Chondrocyte (in vitro differentiated cells): ENCODE measurements around the gene STEAP2. TPM values are rescaled to one million over a fixed set of nuclear protein-coding genes. Genes with fewer than 3 reads are reported as not detected.

Experiments
- DNase-seq: peaks from one replicate; pipeline ENCODE4 v3.0.0; 2021; ENCODE audit warnings: mixed read lengths, low spot score
- H3K27ac Mint-ChIP-seq: one replicate; pipeline ENCODE4 v1.8.0; 2021; ENCODE audit warnings: mild to moderate bottlenecking, moderate library complexity, mixed read lengths; ENCODE audit not compliant: unreplicated experiment
- H3K27me3 Mint-ChIP-seq: 2 replicates; pipeline ENCODE4 v1.8.0; 2021; ENCODE audit warnings: low read depth, mixed read lengths
- H3K36me3 Mint-ChIP-seq: 2 replicates; pipeline ENCODE4 v1.8.0; 2021; ENCODE audit warnings: low read depth, mixed read lengths
- H3K4me1 Mint-ChIP-seq: 2 replicates; pipeline ENCODE4 v1.8.0; 2021; ENCODE audit warnings: low read depth, mild to moderate bottlenecking, mixed read lengths
- H3K4me3 Mint-ChIP-seq: one replicate; pipeline ENCODE4 v1.8.0; 2021; ENCODE audit warnings: mild to moderate bottlenecking, moderate library complexity, mixed read lengths; ENCODE audit not compliant: unreplicated experiment
- H3K9me3 Mint-ChIP-seq: 2 replicates; pipeline ENCODE4 v1.8.0; 2021; ENCODE audit warnings: low read depth, mixed read lengths
- CTCF ChIP-seq: fragments of 200-600 bp; sonication (generic); IDR thresholded peaks from 2 replicates; pipeline ENCODE4 v1.5.0; 2021; ENCODE audit warnings: antibody characterized with exemption, mild to moderate bottlenecking, moderate library complexity
- total RNA-seq: library from RNA; stranded (reverse); gene quantifications from 3 replicates; pipeline ENCODE4 v1.2.1, GENCODE V29; 2021

Gene STEAP2
- total RNA-seq, 1 donor from 2014 or later, result 0.20 TPM

GRCh38 chr7:90269163-90269562 is 57.6 kb downstream of the STEAP2 start:
- Mint-ChIP-seq H3K4me1 (no peaks in the 10 kb centered on the region), H3K4me3 (no peak overlapping the region), H3K36me3 (no peaks in the 10 kb centered on the region), H3K9me3 (no peaks in the 10 kb centered on the region), H3K27me3 (peaks cover 41% of the 10 kb centered on the region), H3K27ac (no peak overlapping the region)
- TF ChIP-seq CTCF, result no peak
- no peak for DNase-seq

GRCh38 chr7:90270431-90271178 is 59.1 kb downstream of the STEAP2 start:
- no peak for DNase-seq
- no peaks in the 10 kb centered on the region for H3K9me3 Mint-ChIP-seq
- H3K27ac Mint-ChIP-seq, result no peak overlapping the region
- H3K27me3 Mint-ChIP-seq, result peaks cover 33% of the 10 kb centered on the region
- no peaks in the 10 kb centered on the region for H3K36me3 Mint-ChIP-seq
- TF ChIP-seq CTCF, result no peak
- H3K4me1 Mint-ChIP-seq, result no peaks in the 10 kb centered on the region
- no peak overlapping the region for H3K4me3 Mint-ChIP-seq

- no peak for TF ChIP-seq CTCF
- Mint-ChIP-seq H3K4me1 (no peaks in the 10 kb centered on the region), H3K27me3 (peaks cover 31% of the 10 kb centered on the region), H3K36me3 (no peaks in the 10 kb centered on the region), H3K9me3 (no peaks in the 10 kb centered on the region), H3K4me3 (no peak overlapping the region), H3K27ac (no peak overlapping the region)
- DNase-seq, result no peak
Observed at GRCh38 chr7:90271753-90272152, 60.2 kb downstream of the STEAP2 start.

- H3K4me1 Mint-ChIP-seq, result no peaks in the 10 kb centered on the region
Observed at GRCh38 chr7:90272242-90272641, 60.7 kb downstream of the STEAP2 start.

GRCh38 chr7:90274161-90274560 is 62.6 kb downstream of the STEAP2 start:
- DNase-seq, result no peak
- H3K9me3 Mint-ChIP-seq, result no peaks in the 10 kb centered on the region
- no peak overlapping the region for H3K4me3 Mint-ChIP-seq
- H3K27me3 Mint-ChIP-seq, result peaks cover 15% of the 10 kb centered on the region
- H3K4me1 Mint-ChIP-seq, result no peaks in the 10 kb centered on the region
- H3K36me3 Mint-ChIP-seq, result no peaks in the 10 kb centered on the region
- TF ChIP-seq CTCF, result no peak
- no peak overlapping the region for H3K27ac Mint-ChIP-seq

More at GRCh38 chr7:90272242-90272641, 60.7 kb downstream of the STEAP2 start:
- Mint-ChIP-seq H3K27me3 (peaks cover 27% of the 10 kb centered on the region), H3K27ac (no peak overlapping the region), H3K4me3 (no peak overlapping the region), H3K9me3 (no peaks in the 10 kb centered on the region), H3K36me3 (no peaks in the 10 kb centered on the region)
- no peak for TF ChIP-seq CTCF
- no peak for DNase-seq
